HG02623 (cell line): ENCODE measurements around the gene SYT9.

ENCODE experiments used
- ATAC-seq: cut with Tn5 transposase; IDR thresholded peaks from one replicate; pipeline ENCODE4 v1.9.1; 2021; ENCODE audit warnings: moderate library complexity; ENCODE audit not compliant: unreplicated experiment

The SYT9 gene, protein sequence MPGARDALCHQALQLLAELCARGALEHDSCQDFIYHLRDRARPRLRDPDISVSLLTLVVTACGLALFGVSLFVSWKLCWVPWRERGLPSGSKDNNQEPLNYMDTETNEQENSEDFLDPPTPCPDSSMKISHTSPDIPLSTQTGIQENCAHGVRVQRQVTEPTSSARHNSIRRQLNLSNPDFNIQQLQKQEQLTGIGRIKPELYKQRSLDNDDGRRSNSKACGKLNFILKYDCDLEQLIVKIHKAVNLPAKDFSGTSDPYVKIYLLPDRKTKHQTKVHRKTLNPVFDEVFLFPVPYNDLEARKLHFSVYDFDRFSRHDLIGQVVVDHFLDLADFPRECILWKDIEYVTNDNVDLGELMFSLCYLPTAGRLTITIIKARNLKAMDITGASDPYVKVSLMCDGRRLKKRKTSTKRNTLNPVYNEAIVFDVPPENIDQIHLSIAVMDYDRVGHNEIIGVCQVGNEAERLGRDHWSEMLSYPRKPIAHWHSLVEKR

GRCh38 chr11:7251836-7252682 lies at the start of gene SYT9:
TSS of gene SYT9 (plus strand) at chr11:7251904. CDS start at chr11:7252187, 283 bp downstream.
- no peak for ATAC-seq

DNA sequence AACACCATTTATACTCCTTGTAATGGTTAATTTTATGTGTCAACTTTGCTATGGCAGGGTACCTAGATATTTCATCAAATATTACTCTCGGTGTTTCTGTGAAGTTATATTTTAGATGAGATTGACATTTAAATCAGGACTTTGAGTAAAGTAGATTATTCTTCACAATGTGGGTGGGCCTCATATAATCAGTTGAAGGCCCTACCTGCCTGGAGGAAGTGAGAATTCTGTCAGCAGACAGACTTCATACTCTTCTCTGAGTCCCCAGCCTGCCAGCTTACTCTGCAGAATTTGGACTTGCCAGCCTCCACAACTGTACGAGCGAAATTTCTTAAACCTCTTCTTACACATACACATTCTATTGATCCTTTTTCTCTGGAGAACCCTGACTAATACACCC lies 49.3 kb upstream of the SYT9 start:
- no peak for ATAC-seq

- no peak for ATAC-seq
These were observed 46.9 kb upstream of the SYT9 start for GRCh38 chr11:7204778-7205177.

- ATAC-seq: no peak
These were observed 43.3 kb upstream of the SYT9 start for GRCh38 chr11:7208391-7208790.

GRCh38 chr11:7219491-7219890 lies 32.2 kb upstream of the SYT9 start:
- ATAC-seq: no peak

GRCh38 chr11:7220636-7221035 lies 31.1 kb upstream of the SYT9 start:
- ATAC-seq: no peak

DNA sequence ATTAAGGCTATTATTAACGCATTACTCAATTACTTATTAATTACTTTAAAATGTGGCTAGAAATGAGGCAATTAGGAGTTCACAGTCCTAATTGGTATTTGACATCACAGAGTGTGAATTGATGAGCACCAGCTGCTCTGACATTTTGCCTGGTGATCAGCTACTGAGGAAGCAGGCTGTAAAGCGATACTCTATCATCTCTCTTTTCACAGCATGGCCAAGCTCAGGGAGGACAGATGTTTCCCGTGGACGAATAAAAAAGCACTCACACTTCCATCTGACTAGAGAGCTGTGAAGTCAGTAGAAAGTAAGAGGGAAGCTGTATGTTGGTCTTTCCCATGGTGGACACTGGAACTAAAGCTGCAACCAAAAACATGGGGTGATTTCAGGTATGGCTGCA lies 29.1 kb upstream of the SYT9 start:
- no peak for ATAC-seq

DNA sequence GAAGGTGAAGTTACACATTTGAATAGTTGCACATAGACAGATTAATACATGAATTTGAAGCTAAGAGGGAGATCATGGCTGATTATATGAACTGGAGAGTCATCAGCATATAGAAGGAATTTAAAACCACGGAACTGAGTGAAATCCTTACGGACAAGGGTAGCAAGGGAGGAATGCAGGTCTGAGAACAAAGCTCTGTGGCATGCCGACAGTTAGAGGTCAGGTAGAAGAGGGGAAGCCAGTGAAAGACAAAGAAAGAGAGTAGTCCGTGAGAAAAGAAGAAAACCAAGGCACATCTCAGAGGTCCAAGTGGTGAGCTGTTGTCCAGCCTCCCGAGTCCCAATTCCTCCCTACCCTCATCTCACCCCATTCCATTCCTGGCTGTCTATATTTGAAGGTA lies 11.8 kb upstream of the SYT9 start:
- no peak for ATAC-seq

GRCh38 chr11:7245341-7245740 lies 6.4 kb upstream of the SYT9 start:
- ATAC-seq: no peak

DNA sequence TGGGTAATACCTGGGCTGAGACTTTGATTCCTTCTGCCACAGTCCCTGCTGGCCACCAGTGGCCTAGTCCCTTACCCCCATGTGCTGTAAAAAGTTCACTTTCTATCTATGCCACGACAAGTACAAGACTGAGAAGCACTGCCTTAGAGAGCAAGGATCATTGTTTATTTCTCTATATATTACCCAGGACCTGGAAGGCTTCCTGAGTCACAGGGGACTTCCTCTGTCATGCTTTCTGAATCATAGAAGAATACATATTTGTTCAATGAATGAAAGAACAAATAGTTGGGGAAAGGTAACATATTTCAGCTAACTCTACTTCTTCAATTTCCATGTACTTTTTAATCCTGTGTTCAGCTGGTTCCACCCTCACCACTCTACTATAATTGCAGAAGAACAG lies 5.5 kb upstream of the SYT9 start:
- no peak for ATAC-seq

DNA sequence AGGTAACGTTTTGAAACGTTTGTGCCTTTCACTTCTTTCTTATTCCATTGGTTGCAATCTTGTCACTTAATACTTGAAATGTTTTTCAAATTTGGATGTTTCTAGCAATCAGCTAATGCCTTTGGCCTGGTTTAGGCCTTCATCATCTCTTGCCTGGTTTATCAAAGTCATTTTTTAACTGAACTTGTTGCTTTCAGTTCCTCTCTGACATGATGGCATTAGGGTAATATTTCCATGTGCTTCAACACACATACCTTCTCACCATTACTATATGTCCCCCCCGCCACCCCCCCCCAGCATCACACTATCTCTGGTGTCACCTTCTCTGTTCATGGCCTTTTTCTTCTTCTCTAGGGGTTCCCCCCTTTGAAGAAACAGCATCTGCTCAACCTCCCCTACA lies 1.5 kb upstream of the SYT9 start:
- no peak for ATAC-seq

DNA sequence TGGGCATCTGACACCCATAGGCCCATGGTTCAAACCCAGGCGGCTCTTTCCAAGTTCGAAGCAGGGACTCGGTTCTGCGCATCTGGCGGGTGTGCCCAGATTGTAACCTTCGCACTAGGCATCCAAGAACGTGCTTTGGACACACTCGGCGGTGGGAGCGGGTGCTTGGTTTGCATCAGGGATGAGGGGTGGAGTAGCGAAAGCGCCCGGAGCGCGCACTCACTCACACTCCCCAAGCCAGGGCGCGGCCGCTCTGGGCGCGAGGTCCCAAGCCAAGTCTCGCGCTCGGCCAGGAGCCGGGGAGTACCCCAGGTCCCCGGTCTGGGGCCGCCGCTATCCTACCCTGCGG lies 243 bp upstream of the SYT9 start:
- ATAC-seq: no peak

GRCh38 chr11:7252683-7253213 lies 1.0 kb downstream of the SYT9 start:
- no peak for ATAC-seq

DNA sequence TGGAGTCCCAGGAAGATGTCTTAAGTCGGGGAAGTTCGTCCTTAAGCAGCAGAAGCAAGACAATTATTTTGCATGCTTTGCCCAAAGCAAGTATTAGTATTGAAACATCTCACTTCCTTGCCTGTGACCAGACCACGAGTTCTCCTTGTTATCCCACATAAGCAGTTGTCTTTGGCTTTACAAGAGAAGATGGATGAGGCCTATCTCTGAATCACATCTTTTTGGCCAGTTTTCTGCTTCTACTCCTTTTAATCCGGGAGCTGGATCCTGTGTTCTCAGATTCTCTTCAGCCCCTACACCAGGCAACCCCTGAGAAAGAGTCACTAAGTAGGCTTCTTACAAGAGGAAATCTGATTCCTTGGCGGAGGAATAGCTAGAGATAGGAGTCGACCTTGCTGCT lies 2.1 kb downstream of the SYT9 start:
- no peak for ATAC-seq

DNA sequence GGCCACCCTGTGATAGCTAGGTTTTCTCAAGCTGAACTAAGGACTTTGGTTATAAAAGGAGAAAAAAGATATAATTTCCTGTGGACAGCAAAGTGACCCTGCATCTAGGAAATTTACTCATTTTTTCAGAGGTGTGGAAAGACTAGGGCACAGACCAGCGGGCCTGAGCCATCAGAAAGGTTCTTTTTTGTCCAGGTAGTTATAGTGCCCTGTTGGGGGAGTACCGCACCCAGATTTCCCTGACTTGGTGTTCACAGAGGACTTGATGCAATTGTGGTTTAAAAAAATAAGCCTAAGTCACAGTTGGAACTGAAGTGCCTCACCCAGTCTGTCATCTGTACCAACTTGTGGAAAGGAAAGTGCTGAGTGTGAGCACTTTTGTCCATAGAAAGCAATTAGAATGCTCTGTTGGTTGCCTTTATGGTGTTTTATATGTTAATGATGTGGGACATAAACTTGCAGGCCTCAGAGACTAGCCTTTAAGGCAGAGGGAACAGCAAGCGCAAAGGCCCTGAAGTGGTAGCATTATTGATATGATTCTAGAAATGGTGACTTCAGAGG lies 3.1 kb downstream of the SYT9 start:
- no peak for ATAC-seq

DNA sequence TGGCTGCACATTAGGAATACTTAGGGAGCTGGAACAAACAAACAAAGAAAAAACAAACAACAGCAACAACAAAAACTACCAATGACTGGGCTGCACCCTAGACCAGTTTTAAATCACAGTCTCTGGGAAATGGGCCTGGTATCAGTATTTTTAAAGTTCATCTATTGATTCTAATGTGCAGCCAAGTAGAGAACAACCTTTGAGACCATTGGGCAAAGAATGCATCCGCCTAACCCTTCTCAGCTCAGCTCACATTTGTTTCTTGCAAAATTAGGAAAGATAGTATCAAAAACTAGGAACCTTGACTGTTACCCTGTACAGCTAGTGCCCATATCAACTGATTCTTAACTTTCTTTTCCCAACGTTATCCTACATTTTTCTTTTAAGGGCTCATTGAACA lies 5.2 kb downstream of the SYT9 start:
- no peak for ATAC-seq

DNA sequence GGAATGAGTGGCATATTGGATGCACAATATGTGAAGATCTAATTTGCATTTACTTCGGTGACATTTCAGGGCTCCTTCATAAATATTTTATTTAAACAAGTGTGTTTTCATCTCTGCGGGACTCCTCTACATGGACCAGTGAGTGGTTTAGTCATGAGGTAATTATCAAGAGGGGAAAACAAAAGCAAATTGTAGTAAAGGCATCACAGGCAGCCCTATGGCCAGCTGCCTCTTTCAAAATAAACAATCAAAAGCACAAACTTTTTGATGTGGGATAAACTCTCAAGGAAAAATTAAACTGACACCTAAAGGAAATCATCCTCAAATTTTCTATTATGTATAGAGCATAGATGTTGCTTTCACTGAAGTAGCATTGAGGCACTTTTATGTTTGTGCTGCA lies 6.0 kb downstream of the SYT9 start:
- ATAC-seq: no peak

DNA sequence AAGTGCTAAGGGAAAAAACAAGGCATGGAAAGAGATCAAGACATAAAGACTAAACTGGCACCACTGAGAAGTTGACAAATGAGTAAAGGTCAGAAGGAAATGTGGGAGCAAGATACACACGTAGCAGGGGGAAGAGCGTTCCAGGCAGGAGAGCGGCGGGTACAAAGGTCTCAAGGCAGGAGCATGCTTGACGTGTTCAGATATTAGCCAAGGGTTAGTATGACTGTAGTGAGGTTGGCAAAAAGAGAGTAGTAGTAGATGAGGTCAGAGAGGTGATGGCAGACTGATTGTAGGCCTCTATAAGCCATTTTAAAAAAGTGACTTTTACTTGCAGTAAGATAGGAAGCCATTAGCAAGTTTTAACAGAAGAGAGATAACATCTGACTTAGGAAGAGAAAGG lies 9.9 kb downstream of the SYT9 start:
- ATAC-seq: no peak

DNA sequence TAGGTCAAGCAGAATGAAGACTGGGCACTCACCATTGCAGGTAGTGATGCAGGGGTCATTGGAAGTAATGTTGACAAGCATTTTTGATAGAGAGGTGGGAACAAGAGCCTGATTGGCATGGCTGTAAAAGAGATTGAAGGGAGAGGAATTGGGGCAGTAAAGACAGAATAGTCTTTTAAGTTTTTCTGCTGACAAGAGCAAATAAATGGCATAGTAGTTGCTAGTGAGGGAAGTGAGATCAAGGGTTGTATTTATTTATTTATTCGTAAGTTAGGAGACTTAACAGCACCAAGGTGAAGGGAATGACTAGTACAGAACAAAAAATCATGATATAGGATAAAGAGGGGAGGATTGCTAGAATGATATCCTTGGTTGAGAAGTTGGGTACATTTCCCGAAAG lies 11.0 kb downstream of the SYT9 start:
- ATAC-seq: no peak

- no peak for ATAC-seq
These were observed 12.1 kb downstream of the SYT9 start for GRCh38 chr11:7263842-7264241.

GRCh38 chr11:7268758-7269157 lies 17.1 kb downstream of the SYT9 start:
- no peak for ATAC-seq
